T-cell (primary cell): ENCODE results near the gene TENT4A. TPM values are rescaled to one million over a fixed set of nuclear protein-coding genes. Genes with fewer than 3 reads are reported as not detected.

Experiments used
- ATAC-seq, 4 experiments: fragments of 200-7000 bp in 3 of 4; fragments of 150-1000 bp in 1 of 4; cut with Tn5 transposase; replicated peaks in 1 of 4; 1 replicate in 3 of 4; 2 replicates in 1 of 4; pipeline ENCODE4 v1.10.0; 2021; ENCODE audit warnings: moderate library complexity in 3 of 4, mild to moderate bottlenecking in 2 of 4, moderate number of reproducible peaks in 1 of 4
- CTCF ChIA-PET, 2 donors: fragments of 300-600 bp; sonication (Branson Sonifier 250); formaldehyde crosslinking; loops; one replicate each; lab custom pipeline; 2022; ENCODE audit warnings: antibody characterized with exemption in 2 of 2; lab: Charles Lee
- POLR2A ChIA-PET, 2 donors: fragments of 300-600 bp; sonication (Branson Sonifier 250); formaldehyde crosslinking; loops; one replicate each; lab custom pipeline; 2022; ENCODE audit warnings: antibody characterized with exemption in 2 of 2; lab: Charles Lee
- DNase-seq, 35 experiments: peaks; one replicate each; pipeline versions ENCODE4 v3.0.0 to v3.0.0-alpha.2; 2013 to 2023
- H3K27ac ChIP-seq: one replicate; pipeline ENCODE4 v1.5.1; 2013; ENCODE audit warnings: low read length
- H3K27me3 ChIP-seq, 2 experiments: replicated peaks in 1 of 2; 1 replicate in 1 of 2; 2 replicates in 1 of 2; pipeline versions ENCODE4 v1.6.1 to v1.7.0; 2013; ENCODE audit warnings: low read length in 1 of 2, mixed read lengths in 1 of 2; ENCODE audit not compliant: control insufficient read depth in 2 of 2, insufficient read depth in 2 of 2; ENCODE audit errors: extremely low read depth in 1 of 2
- H3K36me3 ChIP-seq, 2 donors: 1 replicate in 1 of 2; 2 replicates in 1 of 2; pipeline versions ENCODE4 v1.6.1 to v1.7.0; 2013; ENCODE audit warnings: low read length in 1 of 2; ENCODE audit not compliant: control insufficient read depth in 2 of 2, insufficient read depth in 1 of 2; ENCODE audit errors: extremely low read depth in 1 of 2
- H3K4me1 ChIP-seq, 2 experiments: 1 replicate in 1 of 2; 2 replicates in 1 of 2; pipeline versions ENCODE4 v1.6.1 to v1.7.0; 2013; ENCODE audit warnings: low read length in 2 of 2, mixed read lengths in 1 of 2; ENCODE audit not compliant: insufficient read depth in 2 of 2, control insufficient read depth in 1 of 2; ENCODE audit errors: extremely low read depth in 1 of 2
- H3K4me3 ChIP-seq, 2 donors: 1 replicate in 1 of 2; 2 replicates in 1 of 2; pipeline versions ENCODE4 v1.5.1 to v1.7.0; 2013; ENCODE audit warnings: mild to moderate bottlenecking in 2 of 2, low read length in 1 of 2, moderate library complexity in 1 of 2; ENCODE audit not compliant: control insufficient read depth in 1 of 2; ENCODE audit errors: extremely low read depth in 1 of 2
- H3K9me3 ChIP-seq: 2 replicates; pipeline ENCODE4 v1.7.0; 2013
- H3K27ac Mint-ChIP-seq, 2 donors: one replicate each; pipeline ENCODE4 v1.8.0; 2020 to 2021; ENCODE audit warnings: mild to moderate bottlenecking in 2 of 2, mixed read lengths in 2 of 2
- H3K27me3 Mint-ChIP-seq, 2 donors: one replicate each; pipeline ENCODE4 v1.8.0; 2021 to 2022; ENCODE audit warnings: mixed read lengths in 2 of 2
- H3K36me3 Mint-ChIP-seq: one replicate; pipeline ENCODE4 v1.8.0; 2021; ENCODE audit warnings: mixed read lengths
- H3K4me1 Mint-ChIP-seq, 3 donors: one replicate each; pipeline ENCODE4 v1.8.0; 2020 to 2022; ENCODE audit warnings: mixed read lengths in 3 of 3, mild to moderate bottlenecking in 1 of 3
- H3K4me3 Mint-ChIP-seq, 3 donors: one replicate each; pipeline ENCODE4 v1.8.0; 2020 to 2022; ENCODE audit warnings: mild to moderate bottlenecking in 3 of 3, mixed read lengths in 3 of 3, moderate library complexity in 3 of 3
- H3K9me3 Mint-ChIP-seq, 3 donors: one replicate each; pipeline ENCODE4 v1.8.0; 2020 to 2022; ENCODE audit warnings: mixed read lengths in 3 of 3
- WGBS: methylation state at CpG from one replicate; pipeline ENCODE4 v1.1.5; 2013; ENCODE audit warnings: missing lambda C conversion rate; ENCODE audit not compliant: insufficient coverage; 5-methylcytosine and 5-hydroxymethylcytosine counted together
- total RNA-seq, 35 experiments: library from RNA in 6 of 35; stranded (reverse) in 6 of 35; fragments of 120-200 nt in 1 of 35; gene quantifications; one replicate each; pipeline versions ENCODE4 v1.2.1 to v1.2.4 and lab custom pipeline; 2013 to 2026

TENT4A gene
- total RNA-seq, 5 donors from 2014 or later (not counting 1 experiment from before 2014, with no cell fraction given): 42.7 to 62.9 (median 45.6) TPM

DNA sequence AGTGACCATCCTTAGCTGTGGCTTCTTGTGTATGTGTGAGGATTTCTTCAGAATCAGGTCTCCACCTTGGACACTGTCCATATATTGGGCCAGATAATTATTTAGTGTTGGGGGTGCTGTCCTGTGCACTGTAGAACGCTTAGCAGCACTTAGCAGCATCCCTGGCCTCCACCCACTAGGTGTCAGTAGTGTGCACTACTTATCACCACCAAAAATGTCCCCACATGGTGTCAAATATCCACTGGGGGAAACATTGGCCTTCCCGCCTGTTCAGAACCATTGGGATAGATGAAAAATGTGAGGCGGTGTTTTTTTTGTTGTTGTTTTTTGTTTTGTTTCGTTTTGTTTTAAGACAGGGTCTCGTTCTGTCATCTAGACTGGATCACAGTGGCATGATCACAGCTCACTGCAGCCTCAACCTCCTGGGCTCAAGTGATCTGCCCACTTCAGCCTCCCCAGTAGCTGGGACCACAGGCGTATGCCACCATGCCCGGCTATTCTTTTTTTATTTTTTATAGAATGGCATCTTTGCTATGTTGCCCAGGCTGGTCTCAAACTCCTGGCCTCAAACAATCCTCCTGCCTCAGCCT lies 67.7 kb downstream of the TENT4A start:
- Histone ChIP-seq H3K9me3 (no peaks in the 10 kb centered on the region), H3K36me3 (no peaks in the 10 kb centered on the region), H3K4me3 (no peak overlapping the region), H3K27me3 (peaks cover 0 to 14% of the 10 kb centered on the region in 2 experiments), H3K4me1 (no peaks in the 10 kb centered on the region), H3K27ac (no peak overlapping the region)
- Mint-ChIP-seq H3K36me3 (no peaks in the 10 kb centered on the region), H3K27ac (no peak overlapping the region), H3K9me3 (no peaks in the 10 kb centered on the region), H3K4me3 (no peak overlapping the region), H3K4me1 (peaks cover 0 to 6% (median 3%) of the 10 kb centered on the region in 3 donors), H3K27me3 (peaks cover 5 to 9% of the 10 kb centered on the region in 2 donors)
- DNase-seq (peak in 6 of 35 experiments; percentile 4 to 49 (median 12)), ATAC-seq (peak in 1 of 4 experiments; percentile 43)
- ChIA-PET POLR2A (no interaction called here), CTCF (no interaction called here)
- 67% methylated on average over 3 of the region's 7 CpGs for WGBS

GRCh38 chr5:6781716-6782115 lies 68.5 kb downstream of the TENT4A start:
- Histone ChIP-seq H3K27ac (no peak overlapping the region), H3K36me3 (no peaks in the 10 kb centered on the region), H3K4me1 (no peaks in the 10 kb centered on the region), H3K27me3 (peaks cover 0 to 14% of the 10 kb centered on the region in 2 experiments), H3K4me3 (no peak overlapping the region), H3K9me3 (no peaks in the 10 kb centered on the region)
- Mint-ChIP-seq H3K36me3 (no peaks in the 10 kb centered on the region), H3K27me3 (peaks cover 2 to 6% of the 10 kb centered on the region in 2 donors), H3K4me1 (peaks cover 0 to 6% (median 3%) of the 10 kb centered on the region in 3 donors), H3K4me3 (no peak overlapping the region), H3K9me3 (no peaks in the 10 kb centered on the region), H3K27ac (no peak overlapping the region)
- DNase-seq: no peak
- no CpG with 5 or more reads among the region's 3 CpGs for WGBS
- ATAC-seq: no peak
- ChIA-PET CTCF (no interaction called here), POLR2A (no interaction called here)

GRCh38 chr5:6783787-6784186 lies 70.6 kb downstream of the TENT4A start:
- Mint-ChIP-seq H3K27ac (no peak overlapping the region), H3K27me3 (peaks cover 5 to 6% of the 10 kb centered on the region in 2 donors), H3K36me3 (no peaks in the 10 kb centered on the region), H3K9me3 (no peaks in the 10 kb centered on the region), H3K4me1 (peaks cover 0 to 6% (median 3%) of the 10 kb centered on the region in 3 donors), H3K4me3 (no peak overlapping the region)
- Histone ChIP-seq H3K27me3 (peaks cover 0 to 9% of the 10 kb centered on the region in 2 experiments), H3K36me3 (no peaks in the 10 kb centered on the region), H3K9me3 (no peaks in the 10 kb centered on the region), H3K4me3 (no peak overlapping the region), H3K27ac (no peak overlapping the region), H3K4me1 (no peaks in the 10 kb centered on the region)
- POLR2A ChIA-PET: no interaction called here
- DNase-seq: no peak
- WGBS: no CpG with 5 or more reads among the region's 2 CpGs
- ATAC-seq: no peak
- CTCF ChIA-PET: no interaction called here

- ChIA-PET CTCF (interaction anchor here in 1 of 2 donors (0.6 kb wide), 1 partner anchor 396 kb away, joined by 3 read pairs; no protein-coding TSS in a partner anchor), POLR2A (no interaction called here)
- Histone ChIP-seq H3K9me3 (no peaks in the 10 kb centered on the region), H3K27me3 (peaks cover 0 to 8% of the 10 kb centered on the region in 2 experiments), H3K36me3 (no peaks in the 10 kb centered on the region), H3K4me3 (no peak overlapping the region), H3K27ac (no peak overlapping the region), H3K4me1 (no peaks in the 10 kb centered on the region)
- peaks cover 0 to 6% (median 3%) of the 10 kb centered on the region in 3 donors for H3K4me1 Mint-ChIP-seq
- H3K9me3 Mint-ChIP-seq: no peaks in the 10 kb centered on the region
- peaks cover 5 to 6% of the 10 kb centered on the region in 2 donors for H3K27me3 Mint-ChIP-seq
- no peaks in the 10 kb centered on the region for H3K36me3 Mint-ChIP-seq
- no peak for ATAC-seq
- WGBS: 83% methylated on average over 7 of the region's 7 CpGs
- no peak for DNase-seq
- H3K27ac Mint-ChIP-seq: no peak overlapping the region
- H3K4me3 Mint-ChIP-seq: no peak overlapping the region
These were observed 71.2 kb downstream of the TENT4A start for GRCh38 chr5:6784481-6784880.

DNA sequence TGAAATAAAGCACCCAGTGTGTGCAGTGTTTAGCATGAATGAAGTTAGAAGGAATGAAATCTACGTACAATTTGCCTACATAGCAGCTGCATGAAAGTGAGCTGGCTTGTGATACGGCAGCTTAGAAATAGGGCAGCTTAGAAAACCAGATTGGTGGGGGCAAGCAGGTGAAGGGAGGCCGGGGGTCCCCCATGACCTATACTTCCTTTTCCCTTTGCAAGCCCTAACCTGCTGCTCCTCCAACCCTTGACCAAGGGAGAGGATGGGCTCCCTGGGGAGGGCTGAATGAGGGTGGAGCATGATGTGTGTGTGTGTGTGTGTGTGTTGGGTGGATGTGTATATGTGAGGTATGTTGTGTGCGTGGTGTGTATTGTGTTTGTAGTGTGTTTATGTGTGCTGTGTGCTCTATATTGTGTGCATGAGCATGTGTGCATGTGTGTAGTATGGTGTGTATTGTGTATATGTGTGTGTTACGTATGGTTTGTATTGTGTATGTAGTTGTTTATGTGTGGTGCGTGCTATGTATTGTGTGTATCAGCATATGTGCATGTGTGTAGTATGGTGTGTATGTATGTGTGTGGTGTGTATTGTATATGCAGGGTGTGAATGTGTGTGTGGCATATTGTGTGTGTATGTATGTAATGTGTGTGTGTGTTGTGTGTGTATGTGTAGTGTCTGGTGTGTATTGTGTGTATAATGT lies 72.1 kb downstream of the TENT4A start:
- Histone ChIP-seq H3K36me3 (no peaks in the 10 kb centered on the region), H3K4me3 (no peak overlapping the region), H3K9me3 (no peaks in the 10 kb centered on the region), H3K27me3 (peaks cover 0 to 8% of the 10 kb centered on the region in 2 experiments), H3K4me1 (no peaks in the 10 kb centered on the region), H3K27ac (no peak overlapping the region)
- POLR2A ChIA-PET: no interaction called here
- no peak overlapping the region for H3K27ac Mint-ChIP-seq
- H3K4me1 Mint-ChIP-seq: peaks cover 0 to 6% (median 3%) of the 10 kb centered on the region in 3 donors
- no peaks in the 10 kb centered on the region for H3K36me3 Mint-ChIP-seq
- no peak overlapping the region for H3K4me3 Mint-ChIP-seq
- 97% methylated on average over 3 of the region's 6 CpGs for WGBS
- H3K27me3 Mint-ChIP-seq: peaks cover 5 to 6% of the 10 kb centered on the region in 2 donors
- ATAC-seq: no peak
- no peaks in the 10 kb centered on the region for H3K9me3 Mint-ChIP-seq
- CTCF ChIA-PET: no interaction called here
- no peak for DNase-seq

GRCh38 chr5:6785861-6786180 lies 72.6 kb downstream of the TENT4A start:
- ATAC-seq (no peak), DNase-seq (no peak)
- Histone ChIP-seq H3K27me3 (peaks cover 0 to 8% of the 10 kb centered on the region in 2 experiments), H3K4me1 (no peaks in the 10 kb centered on the region), H3K4me3 (no peak overlapping the region), H3K9me3 (no peaks in the 10 kb centered on the region), H3K27ac (no peak overlapping the region), H3K36me3 (no peaks in the 10 kb centered on the region)
- CTCF ChIA-PET: no interaction called here
- no peak overlapping the region for H3K27ac Mint-ChIP-seq
- peaks cover 5 to 6% of the 10 kb centered on the region in 2 donors for H3K27me3 Mint-ChIP-seq
- no peaks in the 10 kb centered on the region for H3K9me3 Mint-ChIP-seq
- 64% methylated on average over 2 of the region's 2 CpGs for WGBS
- H3K36me3 Mint-ChIP-seq: no peaks in the 10 kb centered on the region
- H3K4me1 Mint-ChIP-seq: peaks cover 0 to 6% (median 3%) of the 10 kb centered on the region in 3 donors
- POLR2A ChIA-PET: no interaction called here
- no peak overlapping the region for H3K4me3 Mint-ChIP-seq
